ENCODE data around the gene UBL7.

Gene UBL7

GRCh38 chr15:74403991-74404563 lies 56.9 kb downstream of the UBL7 start:
- DNase-seq, result no peak

DNA sequence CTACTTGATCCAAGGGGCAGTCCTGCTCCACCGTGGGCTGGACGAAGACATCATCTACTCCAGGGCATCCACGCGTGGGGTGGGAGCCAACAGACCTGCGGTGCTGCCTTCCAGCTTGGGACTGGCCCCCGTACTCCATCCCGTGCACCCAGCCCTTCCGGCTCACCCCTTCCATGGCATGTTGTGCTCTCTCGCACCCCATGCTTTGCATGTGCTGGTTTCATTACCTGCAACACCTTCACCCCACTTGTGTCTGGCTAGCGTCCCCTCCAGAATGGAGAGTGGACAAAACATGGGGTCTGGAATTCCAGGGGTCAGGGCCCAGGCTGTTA lies 57.4 kb downstream of the UBL7 start:
- no peak for DNase-seq

DNA sequence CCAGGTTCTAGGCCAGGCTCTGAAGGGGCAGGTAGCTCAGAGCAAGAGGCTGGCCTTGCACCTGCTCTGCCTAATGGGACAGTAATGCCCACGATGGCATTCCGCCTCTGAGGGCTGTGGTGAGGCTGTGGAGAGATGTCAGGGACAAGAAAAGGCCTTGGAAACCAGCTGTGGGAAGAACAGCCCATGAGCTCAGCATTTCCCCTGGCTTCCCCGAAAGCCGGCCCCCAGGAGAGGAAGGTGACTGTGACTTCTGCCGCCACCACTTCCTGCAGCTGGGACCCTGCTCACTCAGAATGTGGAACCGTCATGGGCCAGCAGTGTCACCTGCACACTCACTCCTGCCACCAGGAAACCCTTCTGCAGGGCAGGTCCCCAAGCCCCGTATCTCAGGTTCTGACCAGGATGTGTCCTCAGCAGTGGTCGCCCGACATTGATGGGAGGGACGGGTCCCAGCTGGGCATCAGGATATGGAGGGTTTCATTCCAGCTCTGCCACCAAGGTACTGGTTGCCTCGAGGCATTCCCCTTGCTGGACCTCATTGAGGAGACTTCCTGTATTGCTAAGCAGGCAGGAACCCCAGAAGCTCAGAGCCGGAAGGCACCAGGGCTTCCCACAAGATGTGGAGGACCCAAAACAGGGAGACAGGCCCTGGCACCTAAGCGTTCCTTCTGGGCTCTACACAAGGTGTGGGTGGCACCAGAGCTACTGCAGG lies 57.9 kb downstream of the UBL7 start:
- DNase-seq, result peak; percentile 93

GRCh38 chr15:74402337-74402841 lies 58.6 kb downstream of the UBL7 start:
- no peak for DNase-seq

GRCh38 chr15:74400915-74401757 lies 59.8 kb downstream of the UBL7 start:
- peak; percentile 89 for DNase-seq

DNA sequence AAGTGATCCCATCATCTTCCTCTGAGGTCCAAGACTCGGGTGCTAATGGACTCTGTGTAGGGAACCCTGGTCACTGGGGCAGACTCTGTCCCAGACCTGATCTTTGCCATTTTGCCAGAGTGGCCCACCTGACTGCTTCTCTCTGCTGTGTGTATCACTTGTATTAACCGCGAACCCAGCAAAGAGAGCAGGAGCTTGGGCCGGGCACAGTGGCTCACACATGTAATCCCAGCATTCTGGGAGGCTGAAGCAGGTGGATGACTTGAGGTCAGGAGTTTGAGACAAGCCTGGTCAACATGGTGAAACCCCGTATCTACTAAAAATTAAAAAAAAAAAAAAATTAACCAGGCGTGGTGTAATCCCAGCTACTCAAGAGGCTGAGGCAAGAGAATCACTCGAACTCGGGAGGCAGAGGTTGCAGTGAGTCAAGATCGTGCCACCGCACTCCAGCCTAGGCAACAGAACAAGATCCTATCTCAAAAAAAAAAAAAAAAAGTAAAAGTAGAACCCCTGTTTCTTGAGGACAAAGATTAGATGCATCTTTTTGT lies 60.6 kb downstream of the UBL7 start:
- DNase-seq, result peak; percentile 38

DNA sequence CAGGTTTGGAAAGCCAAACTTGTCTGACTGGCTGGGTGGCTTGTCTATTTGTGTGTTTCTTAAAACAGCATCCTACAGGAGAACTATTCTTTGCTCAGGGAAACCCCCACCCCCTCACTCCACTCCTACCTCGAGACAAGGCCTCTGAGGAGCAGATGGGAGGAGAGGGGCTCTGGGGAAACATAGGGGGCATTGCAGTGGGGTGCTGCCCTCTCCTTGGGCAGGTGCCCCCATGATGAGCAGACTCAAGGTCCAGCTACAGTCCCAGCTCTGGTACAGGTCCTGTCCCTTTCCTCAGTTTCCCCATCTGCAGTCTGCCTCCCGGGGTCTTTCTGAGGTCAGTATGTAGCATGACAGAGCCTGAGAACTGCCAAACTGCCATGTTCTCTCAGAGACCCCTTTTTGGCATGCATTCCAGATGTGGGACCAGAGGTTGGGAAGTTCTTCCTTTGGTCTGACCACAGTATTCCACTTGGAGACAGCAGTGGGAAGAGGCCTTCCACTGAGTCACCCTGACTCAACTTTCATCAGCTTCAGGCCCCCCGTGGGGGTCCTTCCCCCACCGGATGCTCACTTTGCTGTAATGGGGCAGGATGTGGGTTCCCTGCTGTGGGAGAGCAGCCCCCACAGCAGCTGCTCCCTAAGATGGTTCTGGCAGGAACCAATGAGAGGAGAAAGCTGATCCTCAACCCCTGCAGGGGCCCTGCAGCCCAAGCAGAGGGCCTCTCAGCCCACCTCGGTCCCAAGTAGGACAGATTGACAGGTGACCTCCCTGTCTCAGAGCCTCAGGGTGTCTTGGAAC lies 61.2 kb downstream of the UBL7 start:
- DNase-seq, result no peak

- DNase-seq, result no peak
Measured at GRCh38 chr15:74399100-74399499, 61.9 kb downstream of the UBL7 start.

DNA sequence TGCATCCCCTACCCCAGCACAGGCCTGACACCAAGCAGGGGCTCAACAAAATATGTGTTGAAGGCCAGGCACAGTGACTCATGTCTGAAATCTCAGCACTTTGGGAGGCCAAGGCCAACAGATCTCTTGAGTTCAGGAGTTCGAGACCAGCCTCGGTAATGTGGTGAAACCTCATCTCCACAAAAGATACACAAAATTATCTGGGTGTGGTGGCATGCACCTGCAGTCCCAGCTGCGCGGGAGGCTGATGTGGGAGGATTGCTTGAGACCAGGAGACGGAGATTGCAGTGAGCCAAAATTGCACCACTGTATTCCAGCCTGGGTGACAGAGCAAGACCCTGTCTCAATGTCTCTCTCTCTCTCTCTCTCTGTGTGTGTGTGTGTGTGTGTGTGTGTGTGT lies 62.8 kb downstream of the UBL7 start:
- peak; percentile 31 for DNase-seq

GRCh38 chr15:74397239-74398068 lies 63.5 kb downstream of the UBL7 start:
- DNase-seq, result peak; percentile 78

- peak; percentile 66 for DNase-seq
Measured at GRCh38 chr15:74396445-74397238, 64.3 kb downstream of the UBL7 start.

DNA sequence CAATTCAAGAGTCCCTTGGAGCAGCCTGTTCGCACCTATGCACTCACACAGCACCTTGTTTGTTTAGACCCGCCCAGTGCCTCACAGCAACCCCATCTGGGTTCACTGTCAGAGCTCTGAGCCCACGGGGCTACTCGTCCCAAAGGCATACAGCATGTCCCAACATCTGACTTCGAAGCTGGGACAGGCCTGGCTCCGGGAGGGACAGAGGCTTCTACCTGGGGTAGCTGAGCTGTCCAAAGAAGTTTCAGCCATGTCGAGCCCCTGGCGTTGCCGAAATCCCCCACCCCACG lies 64.9 kb downstream of the UBL7 start:
- DNase-seq, result no peak

All from RPMI8226 (cell line).